ENCODE measurements around the gene KRT71.

Gene KRT71

DNA sequence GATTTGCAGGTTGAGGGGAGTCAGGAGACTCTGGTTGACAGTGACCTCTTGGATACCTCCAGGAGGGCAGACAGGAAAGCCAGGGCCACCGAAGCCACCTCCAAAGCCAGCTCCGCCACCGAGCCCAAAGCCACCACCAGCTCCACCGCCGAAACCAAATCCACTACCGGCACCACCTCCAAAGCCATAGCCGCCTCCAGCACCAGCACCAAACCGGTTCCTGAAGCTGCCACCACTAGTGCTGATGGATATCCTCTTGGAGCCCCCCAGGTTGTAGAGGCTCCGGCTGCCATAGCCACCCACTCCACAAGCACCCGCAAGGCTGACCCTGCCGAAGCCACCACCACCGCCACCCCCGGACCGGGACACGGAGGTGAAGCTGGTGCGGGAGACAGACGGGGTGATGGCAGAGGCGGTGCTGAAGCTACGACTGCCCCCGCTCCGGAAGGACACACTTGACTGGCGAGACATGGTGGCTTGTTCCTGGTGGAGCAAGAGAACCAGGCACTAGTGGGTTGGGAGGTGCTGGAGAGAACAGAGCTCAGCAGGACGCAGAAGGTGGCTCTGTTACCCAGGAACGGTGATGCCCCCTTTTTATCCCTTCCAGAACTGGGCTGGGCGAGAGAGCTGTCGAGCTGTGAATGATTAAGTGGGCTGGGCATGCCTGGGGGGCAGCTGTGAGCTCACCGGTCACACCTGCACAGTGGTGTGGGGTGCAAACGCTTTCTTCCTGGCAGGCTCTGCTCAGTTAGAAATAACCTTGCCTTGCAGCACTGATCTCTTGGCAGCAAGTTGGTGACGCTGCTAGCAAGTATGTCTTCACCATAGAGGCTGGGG, 32.9 kb downstream of the KRT71 start, which contains the start of gene KRT5:
KRT5 (minus strand) TSS at position 569 of the 837 bp plus-strand sequence; CDS start at position 471, 98 bp downstream.
- Histone ChIP-seq H3K4me3 (ENCODE audit: low read length) (no peak within 1 kb of the TSS), H3K36me3 (replicated peaks; ENCODE audit: insufficient read depth, low read length) (no peaks in the 10 kb centered on the region), H3K4me2 (ENCODE audit: low read depth, low read length) (no peak within 1 kb of the TSS), H3K9me3 (replicated peaks; ENCODE audit: insufficient read depth, low read length) (no peaks in the 10 kb centered on the region), H3K79me2 (ENCODE audit: low read length) (no peaks in the 10 kb centered on the region), H3K4me1 (ENCODE audit: low read length) (no peaks in the 10 kb centered on the region), H2AFZ (ENCODE audit: low read length) (no peak within 1 kb of the TSS), H4K20me1 (ENCODE audit: insufficient read depth, low read length) (no peaks in the 10 kb centered on the region), H3F3A (ENCODE audit: insufficient read depth, low read length) (no peaks in the 10 kb centered on the region), H3K27me3 (replicated peaks; ENCODE audit: insufficient read depth, low read length) (peaks cover 82% of the 10 kb centered on the region), H3K9ac (ENCODE audit: low read length) (no peak within 1 kb of the TSS), H3K27ac (ENCODE audit: low read length) (no peak within 1 kb of the TSS), H3K9me2 (replicated peaks; ENCODE audit: insufficient read depth, low read length) (no peaks in the 10 kb centered on the region)
- DNase-seq: no peak
- no peak for TF ChIP-seq EZH2phosphoT487 (IDR thresholded peaks at IDR 0.05; ENCODE audit: low read length)
- no peak for TF ChIP-seq CTCF (IDR thresholded peaks at IDR 0.05; ENCODE audit: low read length)
- TF ChIP-seq EZH2 (optimal IDR thresholded peaks at IDR 0.05; ENCODE audit: low read depth, low read length): no peak

GRCh38 chr12:52519387-52519703, 33.6 kb downstream of the KRT71 start:
- no peak overlapping the region for H3K27ac ChIP-seq (ENCODE audit: low read length)

DNA sequence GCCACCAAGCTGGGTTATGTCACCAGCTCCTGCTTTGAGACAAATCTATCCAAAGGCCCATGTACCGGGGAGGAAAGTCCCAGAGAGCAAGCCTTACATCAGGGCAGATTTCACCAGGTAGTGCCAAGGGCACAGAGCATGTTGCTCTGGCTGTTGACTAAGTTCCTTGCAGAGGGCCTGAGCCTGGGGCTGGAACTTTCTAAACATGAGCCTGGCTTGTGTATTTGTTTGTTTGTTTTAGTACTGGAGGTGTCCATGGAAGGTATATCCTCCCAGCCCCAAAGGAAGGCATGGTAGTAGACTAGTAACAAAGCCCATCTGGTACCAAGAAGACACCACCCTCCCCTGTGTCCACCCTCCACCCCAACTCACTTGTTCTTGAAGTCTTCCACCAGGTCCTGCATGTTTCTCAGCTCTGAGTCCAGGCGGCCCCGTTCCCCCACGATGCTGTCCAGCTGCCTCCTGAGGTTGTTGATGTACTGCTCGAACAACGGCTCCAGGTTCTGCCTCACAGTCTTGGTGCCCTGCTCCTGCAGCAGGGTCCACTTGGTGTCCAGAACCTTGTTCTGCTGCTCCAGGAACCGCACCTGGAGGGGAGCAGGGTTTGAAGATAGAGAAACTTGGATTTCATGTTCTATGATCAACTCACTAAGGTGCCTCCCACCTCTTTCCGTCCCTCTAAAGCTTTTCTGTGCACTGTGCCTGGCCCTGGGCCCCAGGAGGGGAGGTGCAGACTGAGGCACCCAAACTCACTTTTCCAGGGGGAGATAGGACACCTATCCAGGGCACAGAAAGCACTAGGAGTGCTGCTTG, 34.2 kb downstream of the KRT71 start:
- H3K36me3 ChIP-seq (replicated peaks; ENCODE audit: insufficient read depth, low read length): no peaks in the 10 kb centered on the region
- no peaks in the 10 kb centered on the region for H3K9me3 ChIP-seq (replicated peaks; ENCODE audit: insufficient read depth, low read length)
- no peaks in the 10 kb centered on the region for H3K9me2 ChIP-seq (replicated peaks; ENCODE audit: insufficient read depth, low read length)
- H3K4me2 ChIP-seq (ENCODE audit: low read depth, low read length): no peak overlapping the region
- no peaks in the 10 kb centered on the region for H4K20me1 ChIP-seq (ENCODE audit: insufficient read depth, low read length)
- TF ChIP-seq EZH2phosphoT487 (IDR thresholded peaks at IDR 0.05; ENCODE audit: low read length): no peak
- TF ChIP-seq CTCF (IDR thresholded peaks at IDR 0.05; ENCODE audit: low read length): no peak
- no peak for DNase-seq
- H3F3A ChIP-seq (ENCODE audit: insufficient read depth, low read length): no peaks in the 10 kb centered on the region
- no peak overlapping the region for H2AFZ ChIP-seq (ENCODE audit: low read length)
- no peak overlapping the region for H3K4me3 ChIP-seq (ENCODE audit: low read length)
- H3K27me3 ChIP-seq (replicated peaks; ENCODE audit: insufficient read depth, low read length): peaks cover 76% of the 10 kb centered on the region
- H3K4me1 ChIP-seq (ENCODE audit: low read length): no peaks in the 10 kb centered on the region
- H3K9ac ChIP-seq (ENCODE audit: low read length): no peak overlapping the region
- no peak overlapping the region for H3K27ac ChIP-seq (ENCODE audit: low read length)
- no peaks in the 10 kb centered on the region for H3K79me2 ChIP-seq (ENCODE audit: low read length)

More at GRCh38 chr12:52519387-52519703, 33.6 kb downstream of the KRT71 start:
- no peaks in the 10 kb centered on the region for H3K9me2 ChIP-seq (replicated peaks; ENCODE audit: insufficient read depth, low read length)
- no peaks in the 10 kb centered on the region for H3K4me1 ChIP-seq (ENCODE audit: low read length)
- H3K9me3 ChIP-seq (replicated peaks; ENCODE audit: insufficient read depth, low read length): no peaks in the 10 kb centered on the region
- DNase-seq: no peak
- H3K36me3 ChIP-seq (replicated peaks; ENCODE audit: insufficient read depth, low read length): no peaks in the 10 kb centered on the region
- peaks cover 75% of the 10 kb centered on the region for H3K27me3 ChIP-seq (replicated peaks; ENCODE audit: insufficient read depth, low read length)
- no peak overlapping the region for H3K4me3 ChIP-seq (ENCODE audit: low read length)
- no peaks in the 10 kb centered on the region for H3K79me2 ChIP-seq (ENCODE audit: low read length)
- H3F3A ChIP-seq (ENCODE audit: insufficient read depth, low read length): no peaks in the 10 kb centered on the region
- H4K20me1 ChIP-seq (ENCODE audit: insufficient read depth, low read length): no peaks in the 10 kb centered on the region
- no peak overlapping the region for H3K4me2 ChIP-seq (ENCODE audit: low read depth, low read length)
- H2AFZ ChIP-seq (ENCODE audit: low read length): no peak overlapping the region
- no peak overlapping the region for H3K9ac ChIP-seq (ENCODE audit: low read length)
- TF ChIP-seq EZH2 (optimal IDR thresholded peaks at IDR 0.05; ENCODE audit: low read depth, low read length): no peak
- TF ChIP-seq EZH2phosphoT487 (IDR thresholded peaks at IDR 0.05; ENCODE audit: low read length): no peak
- no peak for TF ChIP-seq CTCF (IDR thresholded peaks at IDR 0.05; ENCODE audit: low read length)
